ENCODE results near the gene HOXB5.

The HOXB5 gene

GRCh38 chr17:48570325-48571023 lies 23.1 kb downstream of the HOXB5 start:
- DNase-seq, result no peak

- DNase-seq, result no peak
Observed at GRCh38 chr17:48569674-48570324, 23.8 kb downstream of the HOXB5 start.

- DNase-seq, result no peak
Observed at GRCh38 chr17:48569240-48569582, 24.4 kb downstream of the HOXB5 start.

GRCh38 chr17:48568499-48569239 lies 24.9 kb downstream of the HOXB5 start:
- no peak for DNase-seq

GRCh38 chr17:48567646-48568354 lies 25.8 kb downstream of the HOXB5 start:
- no peak for DNase-seq

- DNase-seq, result no peak
Observed at GRCh38 chr17:48567209-48567608, 26.4 kb downstream of the HOXB5 start.

- no peak for DNase-seq
Observed at GRCh38 chr17:48566717-48567116, 26.9 kb downstream of the HOXB5 start.

GRCh38 chr17:48565925-48566710 lies 27.5 kb downstream of the HOXB5 start:
- DNase-seq, result no peak

GRCh38 chr17:48565022-48565554 lies 28.5 kb downstream of the HOXB5 start:
- DNase-seq, result no peak

- no peak for DNase-seq
Observed at GRCh38 chr17:48564188-48565021, 29.2 kb downstream of the HOXB5 start.

GRCh38 chr17:48563867-48564187 lies 29.8 kb downstream of the HOXB5 start:
- DNase-seq, result no peak

GRCh38 chr17:48563385-48563838 lies 30.2 kb downstream of the HOXB5 start:
- DNase-seq, result no peak

GRCh38 chr17:48562934-48563333 lies 30.6 kb downstream of the HOXB5 start:
- DNase-seq, result no peak

- DNase-seq, result no peak
Observed at GRCh38 chr17:48561884-48562810, 31.4 kb downstream of the HOXB5 start.

- no peak for DNase-seq
Observed at GRCh38 chr17:48559840-48560817, 33.5 kb downstream of the HOXB5 start.

GRCh38 chr17:48559122-48559839 lies 34.3 kb downstream of the HOXB5 start:
- DNase-seq, result no peak

- DNase-seq, result no peak
Observed at GRCh38 chr17:48558831-48559121, 34.8 kb downstream of the HOXB5 start.

- DNase-seq, result no peak
Observed at GRCh38 chr17:48558057-48558830, 35.3 kb downstream of the HOXB5 start.
